H1 (cell line): ENCODE results near the gene MYOM3. TPM values are rescaled to one million over a fixed set of nuclear protein-coding genes. Genes with fewer than 3 reads are reported as not detected.

ENCODE experiments used
- CTCF ChIA-PET: fragments of 300-600 bp; sonication (Branson Sonifier 250); formaldehyde crosslinking; loops from one replicate; lab custom pipeline; 2021; ENCODE audit not compliant: partially characterized antibody; lab: Charles Lee
- POLR2A ChIA-PET: fragments of 300-600 bp; sonication (Branson Sonifier 250); formaldehyde crosslinking; loops from one replicate; lab custom pipeline; 2021; ENCODE audit warnings: inconsistent platforms; ENCODE audit not compliant: partially characterized antibody; lab: Charles Lee
- DNase-seq, 2 experiments: peaks; one replicate each; pipeline versions ENCODE4 v3.0.0 to v3.0.0-alpha.2; 2010 to 2022; ENCODE audit warnings: low spot score in 2 of 2, low read depth in 1 of 2, mixed read lengths in 1 of 2
- FAIRE-seq: peaks from 2 replicates; lab custom pipeline; 2011; peaks lifted over from hg19 to GRCh38; lab: Jason Lieb, UNC
- H2AFZ ChIP-seq: 2 replicates; pipeline ENCODE4 v1.8.1; 2012; ENCODE audit warnings: low read length, inconsistent platforms
- H2AK5ac ChIP-seq: 2 replicates; pipeline ENCODE4 v1.6.1; 2013; ENCODE audit warnings: low read depth, low read length
- H2BK120ac ChIP-seq: replicated peaks from 2 replicates; pipeline ENCODE3; 2013; ENCODE audit warnings: low read depth, low read length, inconsistent platforms
- H2BK12ac ChIP-seq: 2 replicates; pipeline ENCODE4 v1.6.1; 2013; ENCODE audit warnings: low read depth, low read length
- H2BK15ac ChIP-seq: 2 replicates; pipeline ENCODE4 v1.6.1; 2013; ENCODE audit warnings: low read length
- H2BK20ac ChIP-seq: 2 replicates; pipeline ENCODE4 v1.6.1; 2013; ENCODE audit warnings: low read length
- H2BK5ac ChIP-seq: 2 replicates; pipeline ENCODE4 v1.6.1; 2013; ENCODE audit warnings: low read depth, low read length
- H3K14ac ChIP-seq: 2 replicates; pipeline ENCODE4 v1.6.1; 2013; ENCODE audit warnings: inconsistent platforms; ENCODE audit not compliant: insufficient read length
- H3K18ac ChIP-seq: 2 replicates; pipeline ENCODE4 v1.6.1; 2013; ENCODE audit warnings: low read length; ENCODE audit errors: extremely low read depth
- H3K23ac ChIP-seq: 2 replicates; pipeline ENCODE4 v1.6.1; 2013; ENCODE audit warnings: inconsistent platforms; ENCODE audit not compliant: insufficient read length
- H3K23me2 ChIP-seq: 2 replicates; pipeline ENCODE4 v1.6.1; 2013; ENCODE audit warnings: low read depth, low read length
- H3K27ac ChIP-seq: 2 replicates; pipeline ENCODE4 v1.6.1; 2011; ENCODE audit warnings: low read depth, low read length, inconsistent platforms
- H3K27me3 ChIP-seq, 4 experiments: replicated peaks in 1 of 4; 1 replicate in 1 of 4; 2 replicates in 3 of 4; pipeline versions ENCODE4 v1.6.1 to v1.8.1; 2011 to 2013; ENCODE audit warnings: low read length in 3 of 4, mild to moderate bottlenecking in 3 of 4, inconsistent platforms in 2 of 4, mixed read lengths in 2 of 4, moderate library complexity in 1 of 4; ENCODE audit not compliant: control insufficient read depth in 3 of 4, insufficient read depth in 3 of 4; ENCODE audit errors: extremely low read depth in 1 of 4
- H3K36me3 ChIP-seq, 4 experiments: 2 replicates each; pipeline versions ENCODE4 v1.6.1 to v1.8.1; 2011 to 2013; ENCODE audit warnings: mild to moderate bottlenecking in 4 of 4, low read length in 3 of 4, moderate library complexity in 2 of 4, control low read depth in 1 of 4, inconsistent platforms in 1 of 4; ENCODE audit not compliant: insufficient read depth in 4 of 4, control insufficient read depth in 2 of 4
- H3K4ac ChIP-seq: replicated peaks from 2 replicates; pipeline ENCODE3; 2013; ENCODE audit warnings: low read length, low read depth, mixed read lengths, inconsistent platforms; ENCODE audit not compliant: insufficient read length
- H3K4me1 ChIP-seq, 4 experiments: replicated peaks in 1 of 4; 1 replicate in 1 of 4; 2 replicates in 3 of 4; pipeline versions ENCODE4 v1.6.1 to v1.8.1; 2011 to 2013; ENCODE audit warnings: low read length in 3 of 4, inconsistent platforms in 2 of 4, mixed read lengths in 1 of 4; ENCODE audit not compliant: insufficient read depth in 4 of 4, control insufficient read depth in 3 of 4
- H3K4me2 ChIP-seq, 2 experiments: 2 replicates each; pipeline versions ENCODE4 v1.6.1 to v1.8.1; 2011 to 2013; ENCODE audit warnings: low read depth in 2 of 2, low read length in 2 of 2, control low read depth in 1 of 2, inconsistent platforms in 1 of 2, mild to moderate bottlenecking in 1 of 2; ENCODE audit not compliant: insufficient read depth in 1 of 2
- H3K4me3 ChIP-seq, 4 experiments: fragments of 200-600, 300-600 bp in 1 of 4; sonication (generic), shearing (Covaris generic), sonication (Bioruptor Twin) in 1 of 4; 2 replicates each; pipeline versions ENCODE4 v1.5.1 to v1.8.1; 2011 to 2016; ENCODE audit warnings: low read length in 4 of 4, low read depth in 3 of 4, control low read depth in 2 of 4, inconsistent platforms in 2 of 4, mild to moderate bottlenecking in 2 of 4, mixed read lengths in 1 of 4, moderate library complexity in 1 of 4; ENCODE audit not compliant: insufficient read depth in 2 of 4; ENCODE audit errors: extremely low read depth in 1 of 4
- H3K56ac ChIP-seq: replicated peaks from 2 replicates; pipeline ENCODE3; 2013; ENCODE audit warnings: low read depth, mild to moderate bottlenecking, mixed read lengths, low read length, inconsistent platforms; ENCODE audit not compliant: insufficient read length
- H3K79me1 ChIP-seq: 2 replicates; pipeline ENCODE4 v1.6.1; 2013; ENCODE audit warnings: low read depth, low read length, control low read depth
- H3K79me2 ChIP-seq, 2 experiments: 2 replicates each; pipeline versions ENCODE4 v1.6.1 to v1.8.1; 2012 to 2013; ENCODE audit warnings: low read length in 2 of 2, mild to moderate bottlenecking in 2 of 2, inconsistent platforms in 1 of 2; ENCODE audit not compliant: insufficient read depth in 2 of 2, control insufficient read depth in 1 of 2
- H3K9ac ChIP-seq, 4 experiments: replicated peaks in 1 of 4; 1 replicate in 1 of 4; 2 replicates in 3 of 4; pipeline versions ENCODE4 v1.6.1 to v1.8.1; 2011 to 2013; ENCODE audit warnings: low read depth in 3 of 4, low read length in 3 of 4, control low read depth in 2 of 4, mild to moderate bottlenecking in 2 of 4, moderate library complexity in 2 of 4, inconsistent platforms in 1 of 4; ENCODE audit errors: extremely low read depth in 1 of 4
- H3K9me3 ChIP-seq, 2 experiments: 2 replicates each; pipeline versions ENCODE4 v1.6.1 to v1.8.1; 2012 to 2013; ENCODE audit warnings: mild to moderate bottlenecking in 2 of 2, moderate library complexity in 2 of 2, control low read depth in 1 of 2, inconsistent platforms in 1 of 2, low read depth in 1 of 2, low read length in 1 of 2, mixed read lengths in 1 of 2; ENCODE audit not compliant: insufficient read depth in 2 of 2
- H4K20me1 ChIP-seq, 2 experiments: replicated peaks in 1 of 2; 2 replicates each; pipeline versions ENCODE3 to v1.8.1; 2011 to 2013; ENCODE audit warnings: inconsistent platforms in 2 of 2, low read length in 2 of 2, mild to moderate bottlenecking in 1 of 2; ENCODE audit not compliant: insufficient read depth in 2 of 2, control insufficient read depth in 1 of 2
- H4K5ac ChIP-seq: 2 replicates; pipeline ENCODE4 v1.6.1; 2013; ENCODE audit warnings: low read length, low read depth, mixed read lengths, inconsistent platforms; ENCODE audit not compliant: insufficient read length
- H4K8ac ChIP-seq: 2 replicates; pipeline ENCODE4 v1.8.0; 2013; ENCODE audit warnings: mild to moderate bottlenecking, moderate library complexity, low read length, inconsistent platforms; ENCODE audit not compliant: insufficient read depth; ENCODE audit errors: extremely low read depth
- H4K91ac ChIP-seq: replicated peaks from 2 replicates; pipeline ENCODE3; 2013; ENCODE audit warnings: low read length, mixed read lengths, inconsistent platforms; ENCODE audit not compliant: insufficient read length
- CBX5 ChIP-seq: fragments of 300-800, 300-1000 bp; sonication (generic); IDR thresholded peaks from 2 replicates; pipeline ENCODE4 v1.7.1; 2016; ENCODE audit warnings: antibody characterized with exemption, low read length, low read depth
- CREB1 ChIP-seq: IDR thresholded peaks from 2 replicates; pipeline ENCODE4 v1.6.1; 2012; ENCODE audit warnings: inconsistent platforms
- EGR1 ChIP-seq: IDR thresholded peaks from 2 replicates; pipeline ENCODE4 v1.6.1; 2011; ENCODE audit warnings: low read depth, low read length, borderline replicate concordance
- FOSL1 ChIP-seq: IDR thresholded peaks from 2 replicates; pipeline ENCODE4 v1.6.1; 2011; ENCODE audit warnings: mild to moderate bottlenecking, low read depth, low read length, moderate library complexity; ENCODE audit not compliant: insufficient read depth
- JUN ChIP-seq: IDR thresholded peaks from 2 replicates; pipeline ENCODE4 v1.6.1; 2011; ENCODE audit warnings: low read depth, mild to moderate bottlenecking, improper control_type of control experiment, low read length
- JUND ChIP-seq: IDR thresholded peaks from 2 replicates; pipeline ENCODE4 v1.6.1; 2011; ENCODE audit warnings: mild to moderate bottlenecking, improper control_type of control experiment, low read length
- NRF1 ChIP-seq: IDR thresholded peaks from 2 replicates; pipeline ENCODE4 v1.6.1; 2011; ENCODE audit warnings: mild to moderate bottlenecking, low read depth, low read length, improper control_type of control experiment
- POLR2AphosphoS5 ChIP-seq: IDR thresholded peaks from 2 replicates; pipeline ENCODE4 v1.6.1; 2011; ENCODE audit warnings: low read depth, low read length
- RNF2 ChIP-seq: fragments of 200-900, 300-1000 bp; sonication (generic); IDR thresholded peaks from 2 replicates; pipeline ENCODE4 v1.7.1; 2016; ENCODE audit warnings: borderline replicate concordance, low read depth, mild to moderate bottlenecking, antibody characterized with exemption, low read length; ENCODE audit not compliant: poor library complexity, severe bottlenecking; ENCODE audit errors: missing control alignments
- SAP30 ChIP-seq: fragments of 300-600 bp; sonication (generic); IDR thresholded peaks from 2 replicates; pipeline ENCODE4 v1.7.1; 2012; ENCODE audit warnings: low read length, moderate library complexity, mild to moderate bottlenecking, inconsistent platforms; ENCODE audit not compliant: insufficient read depth, insufficient replicate concordance
- SUZ12 ChIP-seq: fragments of 200-600 bp; sonication (generic); IDR thresholded peaks from 2 replicates; pipeline ENCODE4 v1.6.1; 2012; ENCODE audit warnings: mild to moderate bottlenecking, inconsistent platforms, low read length, moderate library complexity, mixed read lengths
- YY1 ChIP-seq: IDR thresholded peaks from 2 replicates; pipeline ENCODE4 v1.6.1; 2011; ENCODE audit warnings: low read depth, mild to moderate bottlenecking, low read length
- WGBS, 2 experiments: shearing (Covaris generic) in 1 of 2; methylation state at CpG; one replicate each; pipeline versions ENCODE4 v1.1.6 to v1.1.7; 2013 to 2015; ENCODE audit warnings: low lambda C conversion rate in 2 of 2, mixed read lengths in 2 of 2, inconsistent platforms in 1 of 2, low coverage in 1 of 2, missing lambda C conversion rate in 1 of 2; ENCODE audit not compliant: insufficient replicate concordance in 2 of 2, insufficient coverage in 1 of 2, insufficient read length in 1 of 2; ENCODE audit errors: extremely low coverage in 1 of 2, missing lambda C conversion rate in 1 of 2; 5-methylcytosine and 5-hydroxymethylcytosine counted together
- polyA plus RNA-seq, 7 experiments: library from polyadenylated mRNA; depleted of rRNA in 3 of 7; stranded (reverse) in 5 of 7; unstranded in 2 of 7; fragments of >200 nt in 5 of 7; fragments of 200-250 nt in 2 of 7; gene quantifications; 1 replicate in 5 of 7; 2 replicates in 1 of 7; 4 replicates in 1 of 7; pipeline versions ENCODE4 v1.2.1 to v1.2.3, GENCODE V29; 2011 to 2013; ENCODE audit warnings: missing spikeins in 2 of 7, mixed read lengths in 2 of 7
- total RNA-seq: library from RNA; stranded (reverse); fragmentation: NEBNext Ultra II Directional; extraction: Animal tissue kit (Norgen Biotek cat#: 25700); gene quantifications from 2 replicates; pipeline ENCODE4 v1.2.1, GENCODE V29; 2021

MYOM3 gene
- total and polyA plus RNA-seq, 2 of the 8 experiments (the other 6 are each of a cell fraction or from before 2014, with no cell fraction given), result 0.08 to 0.09 TPM

DNA sequence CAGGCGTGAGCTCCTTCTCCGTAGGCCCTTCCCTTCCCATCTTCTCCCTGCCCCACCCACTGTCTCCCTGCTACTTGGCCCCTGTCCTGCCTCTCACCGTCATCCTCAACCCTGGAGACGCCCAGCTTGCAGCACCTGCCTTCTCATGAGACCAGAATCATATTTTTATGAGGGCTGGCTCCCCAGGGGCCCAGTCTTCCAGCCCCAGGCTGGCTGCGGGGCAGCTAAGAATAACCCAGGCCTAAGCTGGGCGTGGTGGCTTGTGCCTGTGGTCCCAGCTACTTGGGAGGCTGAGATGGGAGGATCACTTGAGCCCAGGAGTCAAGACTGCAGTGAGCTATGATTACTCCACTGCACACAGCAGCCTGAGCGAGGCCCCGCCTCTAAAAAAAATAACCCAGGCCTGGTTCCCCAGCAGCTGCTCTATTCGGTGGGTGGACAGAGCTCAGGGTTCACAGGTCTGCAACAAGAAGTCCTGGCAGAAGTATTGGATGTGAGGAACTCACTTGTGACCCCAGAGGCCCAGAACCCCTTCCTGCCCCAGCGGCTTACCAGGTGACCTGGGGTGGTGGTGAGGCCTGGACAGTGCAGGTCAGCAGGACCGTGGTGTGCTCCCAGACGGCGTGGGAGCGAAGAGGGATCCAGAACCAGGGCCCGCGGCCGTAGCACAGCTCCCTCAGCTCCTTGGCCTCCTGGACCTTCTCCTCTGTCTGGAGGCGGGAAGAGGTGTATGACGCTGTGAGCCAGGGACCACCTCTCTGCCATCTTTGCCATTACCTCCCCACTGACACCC, 6.4 kb downstream of the MYOM3 start:
- no peak overlapping the region for H4K91ac ChIP-seq
- H3K23me2 ChIP-seq, result no peaks in the 10 kb centered on the region
- H4K5ac ChIP-seq, result no peak overlapping the region
- no peak overlapping the region for H2BK120ac ChIP-seq
- H2BK15ac ChIP-seq, result no peak overlapping the region
- H2BK20ac ChIP-seq, result no peak overlapping the region
- 85% methylated on average over 19 of the region's 19 CpGs; no CpG with 5 or more reads in 1 of the 2 experiments for WGBS, 2 experiments
- no peak overlapping the region for H3K23ac ChIP-seq
- no peaks in the 10 kb centered on the region for H4K20me1 ChIP-seq
- no peaks in the 10 kb centered on the region for H3K79me2 ChIP-seq
- H3K4me2 ChIP-seq, result no peak overlapping the region
- H2BK5ac ChIP-seq, result no peak overlapping the region
- H2AFZ ChIP-seq, result no peak overlapping the region
- peaks cover 0 to 5% (median 2%) of the 10 kb centered on the region in 4 experiments; a peak in 3 of 7 replicates for H3K4me1 ChIP-seq
- H3K27me3 ChIP-seq, result no peaks in the 10 kb centered on the region
- no peak overlapping the region for H3K4ac ChIP-seq
- H3K36me3 ChIP-seq, result no peaks in the 10 kb centered on the region
- DNase-seq (no peak), FAIRE-seq (no peak)
- 0 out of 2 replicates have a peak overlapping the region, but pooled peaks have one; percentile 17 for H2BK12ac ChIP-seq
- H3K4me3 ChIP-seq, result no peak overlapping the region
- H3K56ac ChIP-seq, result no peak overlapping the region
- no peak overlapping the region for H3K18ac ChIP-seq
- ChIA-PET POLR2A (interaction anchor here (1.0 to 1.3 kb wide), 5 partner anchors 45 to 146 kb away, joined by 3 to 5 read pairs (median 4); partner anchors contain the start of genes PNRC2 and SRSF10), CTCF (interaction anchor here (0.6 to 1.8 kb wide), 9 partner anchors 10 to 85 kb away, joined by 3 to 10 read pairs (median 3); no protein-coding TSS in a partner anchor)
- no peak overlapping the region for H3K27ac ChIP-seq
- no peak overlapping the region for H3K9ac ChIP-seq
- no peaks in the 10 kb centered on the region for H3K9me3 ChIP-seq
- H2AK5ac ChIP-seq, result no peak overlapping the region
- H4K8ac ChIP-seq, result no peak overlapping the region; the same call in none of the 2 replicates
- H3K79me1 ChIP-seq, result no peaks in the 10 kb centered on the region
- H3K14ac ChIP-seq, result no peak overlapping the region
- TF ChIP-seq CBX5 (no peak), JUND (no peak), SAP30 (no peak), SUZ12 (no peak), NRF1 (no peak), YY1 (no peak), EGR1 (no peak), POLR2AphosphoS5 (no peak), RNF2 (no peak), CREB1 (no peak), JUN (no peak), FOSL1 (no peak)
